Activated naive CD8-positive, alpha-beta T cell (primary cell): ENCODE results near the gene BLTP1.
A peak's percentile ranks its signal among the peaks of the same experiment; 100 is the strongest.

Experiments used
- H3K27ac Mint-ChIP-seq: one replicate; pipeline ENCODE4 v1.8.0; 2021; ENCODE audit warnings: mixed read lengths
- H3K27me3 Mint-ChIP-seq: one replicate; pipeline ENCODE4 v1.8.0; 2021; ENCODE audit warnings: mixed read lengths
- H3K36me3 Mint-ChIP-seq: one replicate; pipeline ENCODE4 v1.8.0; 2021; ENCODE audit warnings: mixed read lengths
- H3K4me1 Mint-ChIP-seq: one replicate; pipeline ENCODE4 v1.8.0; 2021; ENCODE audit warnings: low read depth, mixed read lengths
- H3K4me3 Mint-ChIP-seq: one replicate; pipeline ENCODE4 v1.8.0; 2021; ENCODE audit warnings: mild to moderate bottlenecking, mixed read lengths
- H3K9me3 Mint-ChIP-seq: one replicate; pipeline ENCODE4 v1.8.0; 2021; ENCODE audit warnings: low read depth, mixed read lengths

The BLTP1 gene

DNA sequence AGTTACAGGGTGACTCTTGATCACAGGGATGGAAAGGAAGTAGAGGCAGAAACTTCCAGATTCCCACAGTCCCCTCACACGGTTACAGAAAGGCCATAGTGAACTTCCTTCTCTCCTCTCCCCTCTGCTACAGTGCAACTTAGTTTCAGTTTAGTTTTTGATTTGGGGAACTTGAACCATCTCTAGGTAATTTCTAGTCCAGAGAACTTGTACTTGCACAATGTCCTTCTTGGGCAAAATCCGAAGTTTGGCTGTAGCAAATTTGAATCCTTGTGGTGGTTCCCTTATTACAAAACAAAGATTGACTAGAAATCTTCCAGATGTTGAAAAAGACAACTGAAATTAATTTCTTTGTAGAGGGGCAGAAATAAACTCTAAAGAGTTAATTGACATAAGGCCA lies 1.2 kb upstream of the BLTP1 start:
- Mint-ChIP-seq H3K9me3 (no peaks in the 10 kb centered on the region), H3K4me3 (peak overlapping the region; percentile 99), H3K4me1 (peaks cover 51% of the 10 kb centered on the region), H3K27ac (peak overlapping the region; percentile 99), H3K36me3 (peaks cover 4% of the 10 kb centered on the region), H3K27me3 (no peaks in the 10 kb centered on the region)

- peaks cover 65% of the 10 kb centered on the region for H3K4me1 Mint-ChIP-seq
Observed at GRCh38 chr4:122152711-122153226, 638 bp downstream of the BLTP1 start.

GRCh38 chr4:122156819-122157218 lies 4.7 kb downstream of the BLTP1 start:
- Mint-ChIP-seq H3K27ac (peak overlapping the region; percentile 18), H3K27me3 (no peaks in the 10 kb centered on the region), H3K36me3 (peaks cover 16% of the 10 kb centered on the region), H3K4me1 (peaks cover 59% of the 10 kb centered on the region), H3K4me3 (peak overlapping the region; percentile 1), H3K9me3 (no peaks in the 10 kb centered on the region)

More at GRCh38 chr4:122152711-122153226, 638 bp downstream of the BLTP1 start:
- H3K27me3 Mint-ChIP-seq: no peaks in the 10 kb centered on the region
- H3K36me3 Mint-ChIP-seq: peaks cover 8% of the 10 kb centered on the region
- H3K4me3 Mint-ChIP-seq: peak overlapping the region; percentile 99
- no peaks in the 10 kb centered on the region for H3K9me3 Mint-ChIP-seq
- H3K27ac Mint-ChIP-seq: peak overlapping the region; percentile 18

- H3K9me3 Mint-ChIP-seq: no peaks in the 10 kb centered on the region
- H3K4me3 Mint-ChIP-seq: no peak overlapping the region
- peaks cover 49% of the 10 kb centered on the region for H3K4me1 Mint-ChIP-seq
- H3K36me3 Mint-ChIP-seq: peaks cover 13% of the 10 kb centered on the region
- H3K27me3 Mint-ChIP-seq: no peaks in the 10 kb centered on the region
- H3K27ac Mint-ChIP-seq: no peak overlapping the region
Observed at GRCh38 chr4:122163301-122163700, 11.2 kb downstream of the BLTP1 start.

DNA sequence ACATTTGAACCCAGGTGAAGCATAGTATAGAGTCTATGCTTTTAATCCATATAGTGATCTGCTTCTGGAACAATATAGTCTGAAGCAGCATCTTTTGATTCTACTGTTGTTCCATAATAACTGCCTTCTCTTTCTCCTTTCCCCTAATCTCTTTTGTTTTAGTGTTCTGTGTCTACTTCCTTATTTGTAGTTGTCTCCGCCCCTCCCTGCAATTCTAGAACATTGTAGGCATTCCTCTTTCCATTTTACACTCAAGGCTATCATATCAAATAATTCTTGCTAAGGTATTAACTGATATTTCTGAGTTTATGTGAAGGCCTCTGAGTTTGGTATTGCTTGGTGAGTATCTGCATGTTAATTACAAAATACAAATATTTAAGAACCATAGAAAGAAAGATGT lies 11.6 kb downstream of the BLTP1 start:
- no peaks in the 10 kb centered on the region for H3K27me3 Mint-ChIP-seq
- no peak overlapping the region for H3K4me3 Mint-ChIP-seq
- peaks cover 49% of the 10 kb centered on the region for H3K4me1 Mint-ChIP-seq
- no peaks in the 10 kb centered on the region for H3K9me3 Mint-ChIP-seq
- H3K36me3 Mint-ChIP-seq: peaks cover 13% of the 10 kb centered on the region
- H3K27ac Mint-ChIP-seq: no peak overlapping the region

GRCh38 chr4:122167369-122167768 lies 15.2 kb downstream of the BLTP1 start:
- Mint-ChIP-seq H3K4me3 (no peak overlapping the region), H3K27ac (no peak overlapping the region), H3K4me1 (peaks cover 39% of the 10 kb centered on the region), H3K36me3 (peaks cover 15% of the 10 kb centered on the region), H3K9me3 (no peaks in the 10 kb centered on the region), H3K27me3 (no peaks in the 10 kb centered on the region)

GRCh38 chr4:122170775-122171174 lies 18.6 kb downstream of the BLTP1 start:
- H3K4me1 Mint-ChIP-seq: peaks cover 26% of the 10 kb centered on the region
- H3K27me3 Mint-ChIP-seq: no peaks in the 10 kb centered on the region
- H3K9me3 Mint-ChIP-seq: no peaks in the 10 kb centered on the region
- no peak overlapping the region for H3K4me3 Mint-ChIP-seq
- no peak overlapping the region for H3K27ac Mint-ChIP-seq
- peaks cover 16% of the 10 kb centered on the region for H3K36me3 Mint-ChIP-seq

DNA sequence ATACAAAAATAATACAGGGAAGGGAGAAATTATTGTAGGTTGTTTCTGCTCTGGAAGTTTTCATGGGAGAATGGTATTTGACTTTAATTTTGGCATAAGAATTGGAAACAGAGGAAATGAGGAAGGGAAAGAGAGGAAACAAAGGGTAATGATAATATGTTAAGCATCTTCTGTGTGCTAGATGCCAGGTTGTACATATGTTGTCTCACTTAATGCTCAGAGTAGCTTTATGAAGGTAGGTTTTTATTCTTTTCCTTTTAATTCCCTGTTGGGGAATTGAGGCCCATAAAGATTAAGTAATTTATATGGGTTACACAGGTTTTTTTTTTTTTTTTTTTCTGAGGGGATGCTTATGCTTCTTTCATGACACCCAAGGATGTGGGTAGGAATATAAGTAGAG lies 19.2 kb downstream of the BLTP1 start:
- no peaks in the 10 kb centered on the region for H3K9me3 Mint-ChIP-seq
- peaks cover 16% of the 10 kb centered on the region for H3K36me3 Mint-ChIP-seq
- no peaks in the 10 kb centered on the region for H3K27me3 Mint-ChIP-seq
- no peak overlapping the region for H3K4me3 Mint-ChIP-seq
- peaks cover 26% of the 10 kb centered on the region for H3K4me1 Mint-ChIP-seq
- no peak overlapping the region for H3K27ac Mint-ChIP-seq

DNA sequence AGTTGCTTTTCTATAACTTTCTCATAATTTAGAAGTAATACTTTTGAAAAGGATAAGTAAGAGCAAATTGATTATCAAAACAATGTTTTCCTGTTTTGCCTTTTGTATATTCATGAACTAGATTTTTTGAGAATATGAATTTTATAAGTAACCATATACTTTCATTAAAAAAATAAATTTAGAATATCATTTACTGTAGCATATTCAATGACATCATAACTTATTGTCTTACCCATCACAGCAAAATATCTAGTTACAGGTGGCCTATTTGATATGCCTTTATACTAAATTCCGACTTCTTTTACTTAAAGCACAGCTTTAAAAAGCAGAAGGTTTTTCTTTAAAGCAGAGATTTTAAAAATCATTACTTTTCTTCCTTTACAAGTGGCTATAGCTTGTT lies 20.1 kb downstream of the BLTP1 start:
- Mint-ChIP-seq H3K27me3 (no peaks in the 10 kb centered on the region), H3K36me3 (peaks cover 18% of the 10 kb centered on the region), H3K9me3 (no peaks in the 10 kb centered on the region), H3K27ac (no peak overlapping the region), H3K4me3 (no peak overlapping the region), H3K4me1 (peaks cover 20% of the 10 kb centered on the region)

GRCh38 chr4:122178961-122179360 lies 26.8 kb downstream of the BLTP1 start:
- H3K36me3 Mint-ChIP-seq: peaks cover 23% of the 10 kb centered on the region
- H3K4me3 Mint-ChIP-seq: no peak overlapping the region
- no peak overlapping the region for H3K27ac Mint-ChIP-seq
- H3K4me1 Mint-ChIP-seq: no peaks in the 10 kb centered on the region
- no peaks in the 10 kb centered on the region for H3K27me3 Mint-ChIP-seq
- no peaks in the 10 kb centered on the region for H3K9me3 Mint-ChIP-seq

- Mint-ChIP-seq H3K4me3 (no peak overlapping the region), H3K27me3 (no peaks in the 10 kb centered on the region), H3K9me3 (no peaks in the 10 kb centered on the region), H3K4me1 (peaks cover 7% of the 10 kb centered on the region), H3K36me3 (peaks cover 12% of the 10 kb centered on the region), H3K27ac (no peak overlapping the region)
Observed at GRCh38 chr4:122195718-122196117, 43.6 kb downstream of the BLTP1 start.
